HCT116 (cell line): ENCODE data around the gene CTTN. TPM values are rescaled to one million over a fixed set of nuclear protein-coding genes. Genes with fewer than 3 reads are reported as not detected.

Experiments used
- ATAC-seq: fragments of 200-7000 bp; cut with Tn5 transposase; 2 replicates; pipeline ENCODE4 v1.9.1; 2020; ENCODE audit warnings: mild to moderate bottlenecking, moderate library complexity
- BruUV-seq: library from RNA; stranded (reverse); fragments of 400-500 nt; replicated peaks from 2 replicates; lab custom pipeline; 2021; lab: Mats Ljungman, UMichigan
- CTCF ChIA-PET: fragments of 300-600 bp; sonication (Branson Sonifier 250); formaldehyde crosslinking; loops from one replicate; lab custom pipeline; 2021; ENCODE audit warnings: antibody characterized with exemption; lab: Charles Lee
- POLR2A ChIA-PET: fragments of 300-600, 350-600 bp; sonication (Branson Sonifier 250); formaldehyde crosslinking; loops from one replicate; lab custom pipeline; 2021; ENCODE audit warnings: antibody characterized with exemption; lab: Charles Lee
- RAD21 ChIA-PET, 2 experiments: fragments of 300-600 bp; sonication (Branson Sonifier 250); formaldehyde crosslinking; loops; one replicate each; lab custom pipeline; 2023; ENCODE audit warnings: low total read pairs in 2 of 2; ENCODE audit not compliant: uncharacterized antibody in 2 of 2, unreplicated experiment in 2 of 2, low non-redundant PET in 1 of 2; lab: Charles Lee
- DNase-seq: peaks from one replicate; pipeline ENCODE4 v3.0.0-alpha.2; 2010; ENCODE audit warnings: low read depth, low spot score
- H2AFZ ChIP-seq: fragments of 200-600 bp; shearing (Covaris generic), sonication (generic); 2 replicates; pipeline ENCODE4 v1.6.1; 2017; ENCODE audit warnings: low read depth, mixed run types, mixed read lengths, antibody characterized with exemption, low read length; ENCODE audit not compliant: poor library complexity, severe bottlenecking
- H3K27ac ChIP-seq: 2 replicates; pipeline ENCODE4 v1.5.1; 2012; ENCODE audit warnings: low read depth, low read length
- H3K27me3 ChIP-seq: fragments of 200-600 bp; sonication (generic); 2 replicates; pipeline ENCODE4 v1.6.1; 2016; ENCODE audit warnings: mixed run types, low read length, mixed read lengths; ENCODE audit not compliant: insufficient read depth
- H3K36me3 ChIP-seq, 2 experiments: fragments of 200-500 bp in 1 of 2; fragments of 200-600 bp in 1 of 2; sonication (Bioruptor generic) in 1 of 2; sonication (generic) in 1 of 2; 2 replicates each; pipeline versions ENCODE4 v1.5.1 to v1.6.1; 2014 to 2016; ENCODE audit warnings: low read length in 2 of 2, inconsistent platforms in 1 of 2, mixed read lengths in 1 of 2, mixed run types in 1 of 2; ENCODE audit not compliant: insufficient read depth in 2 of 2, control insufficient read depth in 1 of 2
- H3K4me1 ChIP-seq, 2 experiments: fragments of 200-600 bp in 1 of 2; sonication (generic) in 1 of 2; 2 replicates each; pipeline versions ENCODE4 v1.5.1 to v1.6.1; 2012 to 2017; ENCODE audit warnings: low read length in 2 of 2, inconsistent platforms in 1 of 2, mild to moderate bottlenecking in 1 of 2, mixed read lengths in 1 of 2, mixed run types in 1 of 2, moderate library complexity in 1 of 2; ENCODE audit not compliant: insufficient read depth in 2 of 2, control insufficient read depth in 1 of 2
- H3K4me2 ChIP-seq: fragments of 200-600 bp; sonication (generic); 2 replicates; pipeline ENCODE4 v1.6.1; 2017; ENCODE audit warnings: mixed run types, low read length, mixed read lengths
- H3K4me3 ChIP-seq, 2 experiments: fragments of 200-600 bp in 1 of 2; sonication (generic) in 1 of 2; replicated peaks in 1 of 2; 2 replicates each; pipeline ENCODE4 v1.5.1; 2011 to 2016; ENCODE audit warnings: low read length in 2 of 2, control low read depth in 1 of 2, low read depth in 1 of 2, mild to moderate bottlenecking in 1 of 2, mixed read lengths in 1 of 2, mixed run types in 1 of 2
- H3K79me2 ChIP-seq: fragments of 200-600 bp; sonication (generic); 2 replicates; pipeline ENCODE4 v1.6.1; 2017; ENCODE audit warnings: mild to moderate bottlenecking, mixed run types, low read length, moderate library complexity, mixed read lengths; ENCODE audit not compliant: insufficient read depth
- H3K9ac ChIP-seq: fragments of 200-600 bp; sonication (generic); 2 replicates; pipeline ENCODE4 v1.6.1; 2016; ENCODE audit warnings: low read length, mixed read lengths
- H3K9me2 ChIP-seq: fragments of 200-600 bp; sonication (generic), shearing (Covaris generic); 2 replicates; pipeline ENCODE4 v1.6.1; 2017; ENCODE audit warnings: mixed run types, mild to moderate bottlenecking, moderate library complexity; ENCODE audit not compliant: insufficient read depth
- H3K9me3 ChIP-seq, 2 experiments: fragments of 200-500 bp in 1 of 2; fragments of 200-600 bp in 1 of 2; sonication (Bioruptor generic) in 1 of 2; sonication (generic) in 1 of 2; 2 replicates each; pipeline ENCODE4 v1.6.1; 2014 to 2017; ENCODE audit warnings: low read length in 2 of 2, mixed read lengths in 2 of 2, inconsistent platforms in 1 of 2, low read depth in 1 of 2, mild to moderate bottlenecking in 1 of 2, mixed run types in 1 of 2, moderate library complexity in 1 of 2; ENCODE audit not compliant: control insufficient read depth in 1 of 2, insufficient read depth in 1 of 2
- H4K20me1 ChIP-seq: fragments of 200-600 bp; sonication (generic), shearing (Covaris generic); 2 replicates; pipeline ENCODE4 v1.6.1; 2017; ENCODE audit warnings: mixed run types, mild to moderate bottlenecking, moderate library complexity; ENCODE audit not compliant: insufficient read depth
- ATF3 ChIP-seq: IDR thresholded peaks from 2 replicates; pipeline ENCODE4 v1.6.1; 2012
- EGR1 ChIP-seq: IDR thresholded peaks from 2 replicates; pipeline ENCODE4 v1.6.1; 2012; ENCODE audit warnings: low read depth
- EZH2phosphoT487 ChIP-seq: fragments of 200-600 bp; IDR thresholded peaks from 2 replicates; pipeline ENCODE4 v1.6.1; 2018; ENCODE audit warnings: antibody characterized with exemption, borderline replicate concordance
- JUND ChIP-seq: IDR thresholded peaks from 2 replicates; pipeline ENCODE4 v1.6.1; 2012
- MAX ChIP-seq: IDR thresholded peaks from 2 replicates; pipeline ENCODE4 v1.6.1; 2012
- POLR2A ChIP-seq: IDR thresholded peaks from 2 replicates; pipeline ENCODE4 v1.7.0; 2011; ENCODE audit warnings: borderline replicate concordance; ENCODE audit not compliant: insufficient read depth, insufficient read length; ENCODE audit errors: extremely low read depth
- RAD21 ChIP-seq: IDR thresholded peaks from 2 replicates; pipeline ENCODE4 v1.6.1; 2012; ENCODE audit warnings: low read depth, mild to moderate bottlenecking
- REST ChIP-seq: IDR thresholded peaks from 2 replicates; pipeline ENCODE4 v1.6.1; 2012; ENCODE audit warnings: low read depth
- SIN3A ChIP-seq: IDR thresholded peaks from 2 replicates; pipeline ENCODE4 v1.6.1; 2012; ENCODE audit warnings: low read depth
- ZNF274 ChIP-seq: fragments of 200-500 bp; sonication (Bioruptor generic); IDR thresholded peaks from 2 replicates; pipeline ENCODE4 v1.6.1; 2014; ENCODE audit warnings: mild to moderate bottlenecking, low read depth, low read length, inconsistent platforms
- intact Hi-C: fragments of 100-400 bp; cut with micrococcal nuclease; formaldehyde crosslinking; loops from 2 replicates; pipeline ENCODE4 v1.10.0; 2022
- total RNA-seq: library from RNA; stranded (reverse); gene quantifications from one replicate; pipeline ENCODE4 v1.2.1, GENCODE V29; 2021; ENCODE audit not compliant: unreplicated experiment

CTTN gene
- total RNA-seq, 1 experiment from 2014 or later: 249 TPM

GRCh38 chr11:70421123-70421522, 22.8 kb downstream of the CTTN start:
- Histone ChIP-seq H3K4me2 (no peak overlapping the region), H3K4me1 (no peaks in the 10 kb centered on the region), H3K27ac (no peak overlapping the region), H3K9me3 (no peaks in the 10 kb centered on the region), H3K9me2 (no peaks in the 10 kb centered on the region), H2AFZ (no peak overlapping the region), H3K27me3 (no peaks in the 10 kb centered on the region), H3K4me3 (no peak overlapping the region), H3K9ac (no peak overlapping the region), H4K20me1 (no peaks in the 10 kb centered on the region), H3K79me2 (peaks cover 53% of the 10 kb centered on the region; the same call in 1 of the 2 replicates), H3K36me3 (peaks cover 61 to 64% of the 10 kb centered on the region in 2 experiments)
- POLR2A ChIA-PET: no interaction called here
- ATAC-seq: no peak
- intact Hi-C loops: no loop called here
- no TSS peak for BruUV-seq
- RAD21 ChIA-PET: no interaction called here
- no peak for DNase-seq
- CTCF ChIA-PET: no interaction called here
- TF ChIP-seq MAX: no peak
- no peak for TF ChIP-seq JUND
- no peak for TF ChIP-seq SIN3A

GRCh38 chr11:70422692-70423522, 24.6 kb downstream of the CTTN start:
- TF ChIP-seq EGR1 (no peak), ATF3 (no peak), REST (no peak), ZNF274 (no peak), JUND (no peak), RAD21 (no peak), POLR2A (no peak), EZH2phosphoT487 (no peak), MAX (no peak)
- DNase-seq (no peak), ATAC-seq (no peak)
- Histone ChIP-seq H3K9me2 (no peaks in the 10 kb centered on the region), H3K27me3 (no peaks in the 10 kb centered on the region), H3K27ac (no peak overlapping the region), H3K4me3 (no peak overlapping the region), H3K4me2 (no peak overlapping the region), H3K9me3 (no peaks in the 10 kb centered on the region), H3K4me1 (no peaks in the 10 kb centered on the region), H3K9ac (no peak overlapping the region), H3K79me2 (peaks cover 50% of the 10 kb centered on the region; the same call in 1 of the 2 replicates), H2AFZ (no peak overlapping the region), H4K20me1 (no peaks in the 10 kb centered on the region), H3K36me3 (peaks cover 58 to 60% of the 10 kb centered on the region in 2 experiments)
- ChIA-PET POLR2A (no interaction called here), RAD21 (no interaction called here), CTCF (no interaction called here)
- BruUV-seq: no TSS peak
- intact Hi-C loops: no loop called here
